Frontal cortex (tissue), 4 donors: ENCODE data around the gene RPS6KA4. TPM values are rescaled to one million over a fixed set of nuclear protein-coding genes. Genes with fewer than 3 reads are reported as not detected.

Source experiments
- DNase-seq, 2 donors: peaks; one replicate each; pipeline ENCODE4 v3.0.0; 2012; ENCODE audit warnings: low spot score in 2 of 2
- FAIRE-seq: peaks from 2 replicates; lab custom pipeline; 2012; peaks lifted over from hg19 to GRCh38; lab: Jason Lieb, UNC
- total RNA-seq: library from RNA; depleted of rRNA; stranded (reverse); fragments of >200 nt; gene quantifications from one replicate; pipeline ENCODE4 v1.2.3, GENCODE V29; 2014
- donor health status: control.
- donor health status: control.
- donor health status: control.

Gene RPS6KA4
- total RNA-seq, 1 donor from 2014 or later = 9.4 TPM

DNA sequence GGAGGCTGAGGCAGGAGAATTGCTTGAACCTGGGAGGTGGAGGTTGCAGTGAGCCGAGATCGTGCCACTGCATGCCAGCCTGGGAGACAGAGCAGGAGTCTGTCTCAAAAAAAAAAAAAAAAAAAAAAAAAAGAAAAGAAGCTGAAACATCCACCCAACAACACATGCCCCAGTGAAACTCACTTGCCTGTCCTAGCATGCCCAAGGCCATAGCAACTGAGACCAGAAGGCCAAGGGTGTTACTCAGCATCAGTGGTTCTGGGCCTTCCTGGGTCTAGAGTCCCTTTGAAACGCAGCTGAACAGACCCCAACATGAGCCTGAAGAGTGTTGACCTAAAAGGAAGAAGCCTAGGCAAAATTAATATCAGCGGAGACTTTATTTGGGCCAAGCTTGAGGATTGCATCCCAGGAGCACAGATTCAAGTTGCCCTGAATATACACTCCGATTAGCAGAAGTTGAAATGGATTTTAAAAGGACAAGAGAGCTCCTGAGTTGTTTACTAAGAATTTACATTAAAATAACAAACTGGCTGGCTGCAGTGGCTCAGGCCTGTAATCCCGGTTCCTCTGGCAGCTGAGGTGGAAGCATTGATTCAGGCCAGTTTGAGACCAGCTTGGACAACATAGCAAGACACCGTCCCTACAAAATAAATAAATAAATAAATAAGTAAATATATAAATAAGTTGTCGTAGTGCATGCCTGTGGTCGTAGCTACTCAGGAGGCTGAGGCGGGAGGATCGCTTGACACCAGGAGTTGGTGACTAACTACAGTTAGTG is 34.1 kb upstream of the RPS6KA4 start:
- DNase-seq = no peak
- no peak for FAIRE-seq

DNA sequence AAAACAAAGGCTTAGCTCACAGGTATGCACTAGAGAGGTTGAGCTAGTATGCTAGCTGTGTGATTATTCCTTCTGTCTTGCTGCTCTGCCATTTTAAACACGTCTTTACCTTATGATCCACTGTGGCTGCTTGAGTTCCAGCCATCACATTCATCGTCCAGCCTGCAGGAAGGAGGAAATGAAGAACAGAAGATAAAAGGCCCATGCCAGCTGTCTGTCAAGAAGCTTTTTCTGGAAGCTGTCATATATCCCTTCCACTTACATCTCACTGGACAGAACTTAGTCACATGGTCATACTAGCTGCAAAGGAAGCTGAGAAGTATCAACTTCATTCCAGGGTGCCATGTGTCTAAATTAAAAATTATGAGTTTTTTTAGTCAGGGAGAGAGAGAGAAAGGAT is 31.6 kb upstream of the RPS6KA4 start:
- FAIRE-seq = no peak
- no peak for DNase-seq

DNA sequence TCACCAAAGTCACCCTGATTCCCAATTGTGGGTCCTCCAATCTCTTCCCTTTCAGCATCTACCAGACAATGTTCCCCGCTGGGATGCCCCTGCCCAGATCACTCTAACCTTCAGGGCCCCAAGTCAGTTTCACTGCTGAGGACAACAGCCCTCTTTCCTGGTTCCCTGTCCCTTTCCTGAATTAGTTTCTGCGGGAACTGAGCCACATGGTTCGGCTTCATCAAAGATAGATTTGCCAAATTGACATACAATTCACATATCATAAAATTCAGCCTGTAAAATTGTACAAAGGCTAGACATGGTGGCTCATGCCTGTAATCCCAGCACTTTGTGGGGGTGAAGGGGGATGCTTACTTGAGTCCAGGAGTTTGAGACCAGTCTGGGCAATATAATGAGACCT is 31.0 kb upstream of the RPS6KA4 start:
- DNase-seq (no peak), FAIRE-seq (no peak)

DNA sequence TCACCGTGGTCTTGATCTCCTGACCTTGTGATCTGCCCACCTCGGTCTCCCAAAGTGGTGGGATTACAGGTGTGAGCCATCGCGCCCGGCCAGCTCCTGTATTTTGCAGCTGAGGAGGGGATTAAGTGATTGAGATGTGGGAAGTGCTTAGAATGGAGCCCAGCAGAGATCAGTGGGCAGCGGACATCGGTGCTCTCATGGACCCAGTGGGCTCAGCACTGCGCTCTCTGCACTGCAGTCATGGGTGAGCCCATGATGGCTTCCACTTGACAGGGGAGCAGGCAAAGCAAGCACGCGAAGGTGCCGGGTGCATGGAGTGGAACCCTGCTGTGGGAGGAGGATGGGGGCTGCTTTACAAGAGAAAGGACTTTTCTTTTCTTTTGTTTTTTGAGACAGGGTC is 28.1 kb upstream of the RPS6KA4 start:
- FAIRE-seq = no peak
- no peak for DNase-seq

DNA sequence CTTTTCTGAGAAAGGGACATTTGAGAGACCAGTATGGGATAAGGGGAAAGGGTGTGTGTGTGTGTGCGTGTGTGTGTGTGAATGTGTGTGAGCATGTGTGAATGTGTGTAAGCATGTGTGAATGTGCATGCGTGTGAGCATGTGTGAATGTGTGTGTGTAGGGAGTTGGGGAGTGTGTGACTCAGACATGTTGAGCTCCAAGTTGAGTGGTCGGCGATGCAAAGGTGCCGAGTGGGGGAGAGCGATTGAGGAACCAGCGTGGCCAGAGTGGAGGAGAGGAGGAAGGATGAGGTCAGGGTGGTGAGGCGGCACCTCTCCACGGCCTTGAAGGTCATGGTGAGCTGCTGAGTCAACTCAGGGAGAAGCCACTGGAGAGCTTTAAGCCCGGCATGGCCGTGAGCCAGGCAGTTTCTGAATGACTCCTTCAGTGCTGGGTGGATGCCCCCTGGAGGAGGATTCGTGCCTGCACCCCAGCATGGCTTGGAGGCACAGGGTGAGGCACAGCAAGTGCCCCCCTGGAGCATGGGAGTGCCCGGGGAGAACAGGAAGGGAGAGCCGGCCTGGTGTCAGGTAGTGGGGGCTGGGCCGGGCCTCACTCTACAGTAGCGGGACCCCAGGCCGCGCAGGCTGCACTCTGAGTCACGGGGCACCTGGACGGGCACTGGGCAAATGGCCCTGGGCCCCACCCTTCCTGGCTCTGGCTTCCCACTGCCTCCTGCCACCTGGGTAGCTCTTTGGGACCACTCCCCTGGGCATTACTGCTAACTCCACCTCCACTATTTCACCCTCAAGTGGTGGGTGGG is 27.2 kb upstream of the RPS6KA4 start:
- DNase-seq (peak in 1 of 2 donors; percentile 67), FAIRE-seq (no peak)

DNA sequence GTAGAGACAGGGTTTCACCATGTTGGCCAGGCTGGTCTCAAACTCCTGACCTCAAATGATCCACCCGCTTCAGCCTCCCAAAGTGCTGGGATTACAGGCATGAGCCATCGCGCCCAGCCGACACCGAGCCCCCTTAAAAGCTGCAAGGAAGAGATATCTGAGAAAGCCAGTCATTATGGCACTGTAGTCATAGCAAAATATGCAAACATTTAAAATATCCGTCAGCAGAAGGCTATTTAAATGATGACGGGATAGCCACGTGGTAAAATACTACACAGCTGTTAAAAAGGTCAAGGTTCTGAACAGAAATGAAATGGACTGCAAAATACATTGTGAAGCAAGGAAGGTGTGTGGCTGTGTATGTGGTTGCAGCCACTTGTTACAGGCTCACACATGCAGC is 25.4 kb upstream of the RPS6KA4 start:
- FAIRE-seq (no peak), DNase-seq (no peak)

DNA sequence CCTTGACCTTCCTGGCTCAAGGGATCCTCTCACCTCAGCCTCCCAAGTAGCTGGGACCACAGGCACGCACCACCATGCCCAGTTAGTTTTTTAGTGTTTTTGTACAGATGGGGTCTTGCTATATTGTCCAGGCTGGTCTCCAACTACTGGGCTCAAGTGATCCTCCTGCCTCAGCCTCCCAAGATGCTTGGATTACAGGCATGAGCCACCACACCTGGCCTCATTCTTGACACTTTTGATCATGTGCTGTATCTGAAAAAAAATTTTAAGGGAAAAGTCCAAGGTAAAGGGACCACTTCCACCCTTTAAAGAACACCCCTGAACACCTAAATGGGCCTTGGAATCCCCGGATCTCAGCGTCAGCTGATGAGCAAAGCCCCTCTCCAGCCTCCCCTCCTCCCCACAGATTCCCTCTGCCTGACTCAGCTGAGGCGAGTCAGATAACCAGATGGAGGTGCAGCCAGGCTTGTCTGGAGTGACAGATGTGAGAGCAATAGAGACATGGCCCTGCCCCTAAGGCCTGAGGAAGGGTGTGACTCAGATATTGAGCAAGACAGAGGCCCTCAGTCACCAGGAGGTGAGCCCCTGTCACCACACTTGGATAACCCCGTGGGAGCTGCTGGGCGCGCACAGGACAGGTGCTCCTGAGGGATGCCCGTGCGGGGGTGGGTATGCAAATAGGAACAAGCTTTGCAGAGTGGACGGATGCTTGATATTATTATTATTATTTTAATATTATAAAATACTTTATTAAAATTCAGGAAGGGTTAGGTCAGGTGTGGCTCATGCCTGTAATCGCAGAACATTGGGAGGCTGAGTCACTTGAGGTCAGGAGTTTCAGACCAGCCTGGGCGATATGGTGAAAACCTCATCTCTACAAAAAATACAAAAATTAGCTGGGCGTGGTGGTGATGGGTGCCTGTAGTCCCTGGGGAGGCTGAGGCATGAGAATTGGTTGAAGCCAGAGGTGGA is 23.9 kb upstream of the RPS6KA4 start:
- no peak for FAIRE-seq
- DNase-seq = no peak

GRCh38 chr11:64337538-64338249 is 21.3 kb upstream of the RPS6KA4 start:
- FAIRE-seq = no peak
- DNase-seq = no peak

GRCh38 chr11:64338716-64339115 is 20.2 kb upstream of the RPS6KA4 start:
- DNase-seq (no peak), FAIRE-seq (no peak)

GRCh38 chr11:64339286-64339685 is 19.7 kb upstream of the RPS6KA4 start:
- DNase-seq (no peak), FAIRE-seq (no peak)

GRCh38 chr11:64339754-64340408 is 19.1 kb upstream of the RPS6KA4 start, which contains the start of gene CCDC88B:
CCDC88B (plus strand) TSS chr11:64340204; CDS start chr11:64340267, 63 bp downstream.
- FAIRE-seq = no peak
- DNase-seq = no peak

DNA sequence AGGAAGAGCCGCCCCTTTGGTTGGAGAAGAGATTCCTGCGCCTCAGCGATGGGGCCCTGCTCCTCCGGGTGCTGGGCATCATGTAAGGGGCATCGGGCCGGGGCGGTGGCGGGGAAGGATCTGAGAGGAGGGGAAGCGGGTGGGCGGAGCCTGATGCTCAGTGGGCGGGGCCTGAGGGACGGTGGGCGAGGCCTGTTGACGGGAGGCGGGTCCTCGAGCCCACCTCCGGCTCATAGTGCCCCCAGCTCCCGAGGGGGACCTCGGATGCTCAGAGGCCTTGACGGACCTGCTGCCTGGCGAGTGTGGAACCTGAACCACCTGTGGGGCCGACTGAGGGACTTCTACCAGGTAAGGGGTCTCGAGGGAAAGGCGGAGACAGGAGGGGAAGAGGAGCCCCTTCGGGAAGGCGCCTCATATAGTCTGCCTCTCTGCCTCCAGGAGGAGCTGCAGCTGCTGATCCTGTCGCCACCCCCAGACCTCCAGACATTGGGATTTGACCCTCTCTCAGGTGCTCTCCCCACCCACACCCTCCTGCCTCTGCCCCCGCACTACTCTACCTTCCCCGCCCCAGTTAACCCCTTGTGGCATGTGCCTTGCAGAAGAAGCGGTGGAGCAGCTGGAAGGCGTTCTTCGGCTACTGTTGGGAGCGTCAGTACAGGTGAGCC is 18.2 kb upstream of the RPS6KA4 start:
- no peak for FAIRE-seq

GRCh38 chr11:64341429-64341828 is 17.5 kb upstream of the RPS6KA4 start:
- DNase-seq (no peak), FAIRE-seq (no peak)

More for the DNA sequence above, 18.2 kb upstream of the RPS6KA4 start:
- no peak for DNase-seq

DNA sequence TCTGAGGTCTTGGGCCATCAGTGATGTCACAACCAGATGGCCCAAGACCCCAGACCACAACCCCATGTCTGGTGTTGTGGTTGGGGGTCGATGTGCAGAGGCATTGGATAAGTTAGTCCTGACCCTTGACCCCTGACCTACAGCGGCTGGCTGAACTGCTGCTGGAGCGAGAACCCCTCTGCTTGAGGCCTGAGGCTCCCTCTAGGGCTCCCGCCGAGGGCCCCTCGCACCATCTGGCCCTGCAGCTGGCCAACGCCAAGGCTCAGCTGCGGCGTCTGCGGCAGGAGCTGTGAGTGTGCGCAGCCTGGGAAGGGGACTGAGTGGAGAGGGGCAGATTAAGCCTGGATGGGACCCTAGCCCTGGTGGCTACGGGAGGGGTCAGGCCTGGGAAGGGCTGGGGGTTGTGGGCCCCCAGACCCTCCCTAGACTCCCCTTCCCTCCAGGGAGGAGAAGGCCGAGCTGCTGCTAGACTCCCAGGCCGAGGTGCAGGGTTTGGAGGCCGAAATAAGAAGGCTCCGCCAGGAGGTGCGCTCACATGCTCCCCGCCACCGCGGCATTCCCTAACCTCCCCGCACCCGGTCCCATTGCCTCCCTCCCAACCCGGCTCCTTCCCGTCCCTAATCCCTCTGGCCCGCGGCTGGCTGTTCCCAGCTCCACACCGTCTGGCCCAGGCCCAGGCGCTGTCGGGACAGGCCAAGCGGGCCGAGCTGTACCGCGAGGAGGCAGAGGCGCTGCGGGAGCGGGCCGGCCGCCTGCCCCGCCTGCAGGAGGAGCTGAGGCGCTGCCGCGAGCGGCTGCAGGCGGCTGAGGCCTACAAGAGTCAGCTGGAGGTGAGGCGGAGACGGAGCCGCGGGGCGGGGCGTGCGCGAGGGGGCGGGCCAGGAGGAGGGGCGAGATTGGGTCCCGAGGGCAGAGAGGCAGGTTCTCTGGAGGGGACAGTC is 16.8 kb upstream of the RPS6KA4 start:
- peak; percentile 76 to 87 for DNase-seq
- no peak for FAIRE-seq

GRCh38 chr11:64342869-64343745 is 15.9 kb upstream of the RPS6KA4 start:
- FAIRE-seq (no peak), DNase-seq (no peak)
